ENCODE results near the gene RPS6KA2. TPM values are rescaled to one million over a fixed set of nuclear protein-coding genes. Genes with fewer than 3 reads are reported as not detected.

Gene RPS6KA2
- total RNA-seq, 2 donors from 2014 or later, result 78.6 to 131 TPM

DNA sequence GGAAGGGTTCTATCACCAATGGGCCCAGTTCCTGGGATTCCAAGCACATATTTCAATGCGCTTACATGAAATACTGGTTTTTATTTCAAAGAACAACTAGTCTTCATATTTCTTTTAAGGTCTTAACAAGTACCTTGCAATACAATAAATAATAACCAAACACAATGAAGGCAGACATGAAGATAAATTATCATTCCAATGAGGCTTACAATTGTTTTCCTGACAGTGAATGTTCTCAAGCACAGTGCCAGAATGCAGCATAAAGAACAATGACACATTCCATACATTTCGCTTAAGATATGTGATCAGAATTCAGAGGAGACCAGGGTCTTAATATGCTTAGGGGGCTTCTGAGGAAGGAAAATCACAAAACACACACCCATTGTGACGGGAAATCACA, 66.8 kb downstream of the RPS6KA2 start:
- H3K4me3 ChIP-seq, result no peak overlapping the region
- TF ChIP-seq, protein P1, sequence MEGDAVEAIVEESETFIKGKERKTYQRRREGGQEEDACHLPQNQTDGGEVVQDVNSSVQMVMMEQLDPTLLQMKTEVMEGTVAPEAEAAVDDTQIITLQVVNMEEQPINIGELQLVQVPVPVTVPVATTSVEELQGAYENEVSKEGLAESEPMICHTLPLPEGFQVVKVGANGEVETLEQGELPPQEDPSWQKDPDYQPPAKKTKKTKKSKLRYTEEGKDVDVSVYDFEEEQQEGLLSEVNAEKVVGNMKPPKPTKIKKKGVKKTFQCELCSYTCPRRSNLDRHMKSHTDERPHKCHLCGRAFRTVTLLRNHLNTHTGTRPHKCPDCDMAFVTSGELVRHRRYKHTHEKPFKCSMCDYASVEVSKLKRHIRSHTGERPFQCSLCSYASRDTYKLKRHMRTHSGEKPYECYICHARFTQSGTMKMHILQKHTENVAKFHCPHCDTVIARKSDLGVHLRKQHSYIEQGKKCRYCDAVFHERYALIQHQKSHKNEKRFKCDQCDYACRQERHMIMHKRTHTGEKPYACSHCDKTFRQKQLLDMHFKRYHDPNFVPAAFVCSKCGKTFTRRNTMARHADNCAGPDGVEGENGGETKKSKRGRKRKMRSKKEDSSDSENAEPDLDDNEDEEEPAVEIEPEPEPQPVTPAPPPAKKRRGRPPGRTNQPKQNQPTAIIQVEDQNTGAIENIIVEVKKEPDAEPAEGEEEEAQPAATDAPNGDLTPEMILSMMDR (IDR thresholded peaks at IDR 0.05), result no peak
- no peaks in the 10 kb centered on the region for H3K27me3 ChIP-seq
- DNase-seq (ENCODE audit: low spot score), result no peak
- H3K27ac ChIP-seq, result no peak overlapping the region
- H3K9me3 ChIP-seq, result peaks cover 0 to 9% of the 10 kb centered on the region in 2 donors
- no peaks in the 10 kb centered on the region for H3K36me3 ChIP-seq
- peaks cover 0 to 46% of the 10 kb centered on the region in 2 donors for H3K4me1 ChIP-seq

DNA sequence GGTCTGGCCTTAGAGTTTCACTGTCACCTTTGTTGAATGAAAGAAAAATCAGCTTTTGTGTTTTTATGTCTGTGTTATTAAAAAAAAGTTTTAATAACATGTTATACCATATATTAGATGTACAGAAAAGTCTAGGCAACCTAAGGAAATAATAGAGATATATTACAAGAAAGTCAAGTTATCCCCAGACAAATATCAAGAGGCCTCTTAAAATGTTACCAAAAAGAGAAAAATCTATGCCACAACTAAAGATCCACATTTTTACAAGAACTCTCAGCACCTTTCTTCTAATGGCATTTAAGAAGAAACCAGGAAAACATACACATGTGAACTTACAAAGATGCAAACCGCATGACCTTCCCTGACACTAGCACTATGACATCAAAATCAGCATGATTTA, 67.4 kb downstream of the RPS6KA2 start:
- no peaks in the 10 kb centered on the region for H3K27me3 ChIP-seq
- peaks cover 0 to 9% of the 10 kb centered on the region in 2 donors for H3K9me3 ChIP-seq
- TF ChIP-seq, protein P1 (IDR thresholded peaks at IDR 0.05), result no peak
- peaks cover 0 to 51% of the 10 kb centered on the region in 2 donors for H3K4me1 ChIP-seq
- H3K36me3 ChIP-seq, result no peaks in the 10 kb centered on the region
- no peak for DNase-seq (ENCODE audit: low spot score)
- H3K27ac ChIP-seq, result no peak overlapping the region
- no peak overlapping the region for H3K4me3 ChIP-seq

GRCh38 chr6:166559211-166559610, 67.8 kb downstream of the RPS6KA2 start:
- DNase-seq (ENCODE audit: low spot score), result no peak

GRCh38 chr6:166558156-166559005, 68.7 kb downstream of the RPS6KA2 start:
- peaks cover 0 to 56% of the 10 kb centered on the region in 2 donors for H3K4me1 ChIP-seq
- no peaks in the 10 kb centered on the region for H3K27me3 ChIP-seq
- peak overlapping the region in 1 of 2 donors; percentile 79 for H3K27ac ChIP-seq
- H3K4me3 ChIP-seq, result no peak overlapping the region
- H3K9me3 ChIP-seq, result peaks cover 0 to 9% of the 10 kb centered on the region in 2 donors
- no peak for DNase-seq (ENCODE audit: low spot score)
- H3K36me3 ChIP-seq, result no peaks in the 10 kb centered on the region
- TF ChIP-seq, protein P1 (IDR thresholded peaks at IDR 0.05), result no peak

More at GRCh38 chr6:166559211-166559610, 67.8 kb downstream of the RPS6KA2 start:
- Histone ChIP-seq H3K9me3 (peaks cover 0 to 9% of the 10 kb centered on the region in 2 donors), H3K27me3 (no peaks in the 10 kb centered on the region), H3K27ac (no peak overlapping the region), H3K4me3 (no peak overlapping the region), H3K4me1 (peaks cover 0 to 51% of the 10 kb centered on the region in 2 donors), H3K36me3 (no peaks in the 10 kb centered on the region)
- TF ChIP-seq, protein P1 (IDR thresholded peaks at IDR 0.05), result no peak

DNA sequence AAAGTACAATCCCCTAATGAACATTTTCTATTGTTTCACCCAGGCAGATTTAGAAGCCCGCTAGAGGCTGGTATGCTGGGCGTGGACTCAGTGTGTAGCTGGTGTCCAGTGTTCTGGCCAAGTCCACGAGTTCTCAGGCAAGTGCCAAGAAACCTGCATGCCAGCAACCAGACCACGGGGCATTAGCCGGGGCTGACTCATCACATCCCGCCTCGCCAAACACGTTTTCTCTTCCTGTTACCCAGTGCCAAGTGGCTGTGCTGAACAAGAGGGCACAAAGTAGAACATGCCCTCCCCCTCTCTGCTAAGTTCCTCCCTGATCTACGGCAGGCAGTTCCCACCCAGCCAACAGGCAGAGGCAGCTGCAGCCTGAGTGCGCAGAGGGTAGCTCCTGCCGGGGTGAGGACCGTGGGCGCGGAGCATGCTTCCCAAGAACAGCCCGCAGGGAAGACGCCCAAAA, 70.2 kb downstream of the RPS6KA2 start:
- H3K4me3 ChIP-seq, result no peak overlapping the region
- H3K4me1 ChIP-seq, result peaks cover 0 to 54% of the 10 kb centered on the region in 2 donors

More for the DNA sequence above, 70.2 kb downstream of the RPS6KA2 start:
- H3K27ac ChIP-seq, result peak overlapping the region; percentile 79 to 87
- no peaks in the 10 kb centered on the region for H3K36me3 ChIP-seq
- H3K9me3 ChIP-seq, result peaks cover 0 to 9% of the 10 kb centered on the region in 2 donors
- peak; percentile 87 for DNase-seq (ENCODE audit: low spot score)
- TF ChIP-seq, protein P1 (IDR thresholded peaks at IDR 0.05), result peak in 1 of 2 donors; percentile 38
- no peaks in the 10 kb centered on the region for H3K27me3 ChIP-seq

All from right atrium auricular region (tissue), 2 donors.